Activated CD8-positive, alpha-beta memory T cell treated with anti-CD3 and anti-CD28 coated beads, Interleukin-2, amount 50 U/mL, for 24 hours (primary cell): ENCODE results near the gene CEP55.

Source experiments
- DNase-seq: peaks from one replicate; pipeline ENCODE4 v3.0.0-alpha.2; 2020; ENCODE audit errors: extremely low read depth

Gene CEP55

DNA sequence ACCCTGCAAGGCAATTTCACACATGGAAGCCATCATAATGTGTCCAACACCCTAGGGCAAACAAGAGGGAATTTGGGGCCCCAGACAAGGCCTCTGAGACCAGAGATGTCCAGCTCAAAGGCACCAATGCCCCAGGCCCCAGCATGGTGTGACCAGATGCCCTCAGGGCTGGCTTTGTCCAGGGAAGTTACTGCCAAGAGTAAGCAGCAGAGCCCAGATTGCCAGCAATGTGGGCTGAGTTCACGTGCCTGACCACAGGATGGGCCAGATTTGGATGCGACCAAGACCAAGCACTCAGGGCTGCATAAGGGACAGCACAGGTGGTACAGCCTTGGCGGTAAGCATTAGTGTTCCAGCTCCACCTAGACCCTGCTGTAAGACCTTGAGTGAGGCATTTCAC is 27.0 kb upstream of the CEP55 start:
- no peak for DNase-seq

DNA sequence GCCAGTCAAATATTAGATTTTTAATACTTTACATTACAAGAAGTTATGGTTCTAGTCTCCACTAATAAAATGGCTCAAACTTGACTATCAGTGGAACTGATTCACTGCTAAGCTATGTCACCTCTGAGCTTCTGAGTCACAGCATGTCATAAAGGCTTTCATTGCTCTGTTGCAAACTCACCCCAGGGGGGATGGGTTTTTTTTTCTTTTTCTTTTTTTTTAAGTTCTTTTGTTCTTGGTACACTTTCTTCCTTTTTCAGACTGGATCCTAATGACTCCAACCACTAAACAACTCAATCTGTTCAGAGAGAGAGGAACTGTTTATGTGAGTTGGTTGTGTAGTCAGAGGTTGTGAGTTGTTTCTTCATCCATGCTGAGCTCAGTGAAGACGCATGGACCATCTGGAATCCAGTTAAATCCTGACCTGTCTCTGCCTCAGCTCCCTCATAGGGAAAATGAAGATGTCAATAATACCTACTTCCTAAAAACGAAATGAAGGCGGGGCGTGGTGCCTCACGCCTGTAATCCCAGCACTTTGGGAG is 25.2 kb upstream of the CEP55 start:
- DNase-seq, result no peak

DNA sequence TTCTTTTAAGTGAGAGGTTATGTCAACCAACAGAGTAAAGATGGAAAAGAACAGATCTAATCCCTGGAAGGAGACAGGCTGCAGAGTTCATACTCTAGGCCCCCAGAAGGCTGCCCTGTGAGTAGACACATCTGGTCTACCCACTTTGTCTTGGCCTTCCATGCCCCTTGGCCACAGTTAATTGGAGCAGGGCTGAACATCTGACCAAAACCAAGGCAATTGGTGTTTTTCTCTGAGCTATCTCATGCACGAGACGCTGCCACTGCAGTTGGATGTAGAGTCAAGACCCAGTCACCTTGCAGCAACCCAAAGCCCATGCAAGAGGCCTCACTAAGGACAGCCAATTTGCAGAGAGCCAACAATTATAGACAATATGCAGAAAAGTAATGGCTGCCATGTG is 23.3 kb upstream of the CEP55 start:
- DNase-seq, result no peak

- no peak for DNase-seq
These were observed 22.5 kb upstream of the CEP55 start for GRCh38 chr10:93473804-93474472.

GRCh38 chr10:93475227-93475626 is 21.2 kb upstream of the CEP55 start:
- no peak for DNase-seq

- no peak for DNase-seq
These were observed 20.5 kb upstream of the CEP55 start for GRCh38 chr10:93475871-93476270.

GRCh38 chr10:93476756-93477155 is 19.7 kb upstream of the CEP55 start:
- no peak for DNase-seq

DNA sequence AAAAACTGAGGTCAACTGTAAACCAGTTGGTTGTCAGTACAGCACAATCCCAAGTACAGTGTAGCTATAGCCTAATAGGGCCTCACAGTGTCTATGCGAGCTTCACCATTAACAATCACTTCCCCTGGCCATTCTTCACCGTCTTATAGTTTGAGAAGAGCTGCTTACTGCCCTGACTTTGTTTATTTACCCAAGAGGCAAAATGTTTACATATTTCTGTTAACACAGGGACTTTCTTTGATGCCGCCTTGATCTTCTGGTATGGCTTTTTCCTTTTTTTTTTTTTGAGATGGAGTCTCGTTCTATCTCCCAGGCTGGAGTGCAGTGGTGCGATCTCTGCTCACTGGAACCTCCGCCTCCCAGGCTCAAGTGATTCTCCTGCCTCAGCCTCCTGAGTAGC is 17.5 kb upstream of the CEP55 start:
- DNase-seq, result no peak

- DNase-seq, result no peak
These were observed 14.7 kb upstream of the CEP55 start for GRCh38 chr10:93481637-93482144.

- peak; percentile 20 for DNase-seq
These were observed 14.1 kb upstream of the CEP55 start, which contains the start of gene MYOF for GRCh38 chr10:93482145-93482834. Gene MYOF (minus strand): TSS chr10:93482334. CDS start chr10:93482194, 140 bp downstream.

GRCh38 chr10:93485690-93486089 is 10.7 kb upstream of the CEP55 start:
- no peak for DNase-seq

DNA sequence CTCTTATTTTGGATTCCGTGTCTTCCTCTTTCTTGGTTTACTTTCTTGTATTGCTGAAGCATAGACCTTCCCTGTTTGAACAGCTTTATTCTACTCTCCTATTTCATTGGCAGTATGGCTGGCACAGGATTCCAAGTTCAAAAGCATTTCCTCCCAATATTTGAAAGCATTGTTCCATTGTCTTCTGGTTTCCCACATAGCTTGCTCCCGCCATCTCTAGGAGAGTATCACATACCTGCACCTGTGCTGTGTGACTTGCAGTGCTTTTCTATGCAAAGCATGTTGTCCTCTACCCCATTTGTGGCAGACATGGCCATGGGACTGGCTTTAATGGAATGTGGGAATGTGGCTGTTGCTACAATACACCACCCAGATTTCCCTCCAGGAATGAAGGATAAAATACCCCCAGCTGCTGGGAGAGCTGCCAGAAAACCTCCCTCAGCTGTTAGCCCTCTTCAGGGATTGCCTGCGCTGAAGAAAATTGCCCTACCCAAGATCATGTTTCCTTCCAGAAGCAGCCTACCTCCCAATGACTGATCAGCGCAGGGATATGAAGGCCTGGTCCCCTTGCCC is 7.4 kb upstream of the CEP55 start:
- no peak for DNase-seq

DNA sequence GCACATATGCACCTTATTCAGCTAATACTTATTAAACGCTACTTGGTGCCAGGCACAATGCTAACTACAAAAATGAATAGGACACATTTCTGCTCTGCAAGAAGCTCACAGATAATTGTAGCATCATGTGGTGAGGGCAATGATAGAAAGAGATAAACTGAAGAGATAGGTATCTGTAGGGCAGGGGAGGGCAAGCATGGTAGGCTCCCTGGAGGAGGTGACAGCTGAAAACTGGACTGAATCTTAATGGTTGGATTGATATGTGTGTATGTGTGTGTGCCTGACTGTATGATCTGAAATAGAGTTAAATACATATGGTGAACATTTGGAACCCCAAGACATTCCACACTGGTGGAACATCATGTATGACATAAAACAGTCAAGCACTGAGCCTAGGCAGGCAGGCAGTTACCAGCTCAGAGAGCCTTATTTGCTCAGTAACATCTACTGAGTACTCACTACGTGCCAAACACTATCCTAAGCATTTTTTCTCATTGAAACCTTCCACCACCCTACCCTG is 4.8 kb upstream of the CEP55 start:
- no peak for DNase-seq

- no peak for DNase-seq
These were observed 3.2 kb upstream of the CEP55 start for GRCh38 chr10:93493162-93493561.

- DNase-seq, result no peak
These were observed 1.9 kb upstream of the CEP55 start for GRCh38 chr10:93494494-93494893.

DNA sequence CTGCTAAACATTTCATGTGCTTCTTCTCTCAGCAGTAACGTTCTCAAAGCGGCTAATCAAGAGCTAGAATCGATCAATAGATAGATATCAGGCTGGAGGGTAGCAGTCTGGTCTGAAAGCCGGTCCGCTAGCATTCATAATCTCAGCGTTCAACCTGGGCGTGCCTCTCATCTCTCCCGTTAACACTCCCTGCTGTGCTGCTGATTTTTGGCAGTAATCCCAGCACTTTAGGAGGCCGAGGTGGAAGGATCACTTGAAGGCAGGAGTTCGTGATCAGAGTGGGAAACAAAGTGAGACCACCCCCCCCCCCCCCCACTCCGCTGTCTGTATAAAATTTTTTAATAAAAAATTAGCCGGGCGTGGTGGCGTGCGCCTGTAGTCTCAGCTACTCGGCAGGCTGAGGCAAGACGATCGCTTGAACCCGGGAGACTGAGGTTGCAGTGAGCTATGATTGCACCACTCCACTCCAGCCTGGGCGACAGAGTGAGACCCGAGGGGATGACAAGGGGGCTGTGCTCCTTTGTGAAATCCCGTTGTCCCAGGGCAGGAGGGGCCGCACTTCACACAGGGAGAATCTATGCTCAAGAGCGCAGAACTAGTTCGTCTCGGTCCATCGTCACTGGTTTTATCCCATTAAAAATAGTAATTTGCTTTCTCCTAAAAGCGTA is 624 bp upstream of the CEP55 start:
- no peak for DNase-seq

DNA sequence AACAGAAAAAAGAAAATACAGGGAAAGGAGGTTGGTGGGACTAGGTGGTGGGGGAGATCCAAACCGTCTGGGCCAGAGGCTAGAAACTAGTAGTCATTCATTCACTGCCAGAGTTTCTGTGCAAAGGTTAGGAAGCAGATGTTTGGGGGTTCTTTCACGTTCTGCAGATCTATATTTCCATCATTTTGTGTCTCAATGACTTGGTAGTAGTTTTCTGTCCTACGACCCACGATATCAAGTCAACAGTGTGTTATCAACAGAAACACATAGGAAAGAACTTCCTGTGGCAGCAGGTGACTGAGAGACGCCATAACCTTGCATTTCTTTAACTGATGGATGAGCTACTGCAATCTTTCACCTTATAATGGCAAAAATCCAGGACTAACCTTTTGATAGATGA is 1.8 kb downstream of the CEP55 start:
- DNase-seq, result no peak

DNA sequence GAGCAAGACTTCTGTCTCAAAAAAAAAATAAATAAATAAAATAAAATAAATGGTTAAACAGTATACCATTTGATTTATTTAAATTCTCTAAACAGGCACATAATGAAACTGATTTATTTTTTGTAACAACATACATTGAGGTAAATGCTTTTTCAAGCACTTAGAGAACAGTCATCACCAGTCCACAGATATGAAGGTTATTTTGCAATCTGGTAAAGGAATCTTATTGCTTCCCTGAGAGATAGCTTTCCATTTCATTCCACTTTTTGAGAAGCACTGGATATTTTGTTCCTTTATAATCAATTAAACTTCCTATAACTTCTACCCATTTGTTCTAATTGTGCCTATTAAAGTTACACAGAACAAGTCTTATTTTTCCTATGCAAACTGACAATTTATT is 5.2 kb downstream of the CEP55 start:
- DNase-seq, result no peak

GRCh38 chr10:93503075-93503474 is 6.7 kb downstream of the CEP55 start:
- DNase-seq, result no peak

- no peak for DNase-seq
These were observed 8.7 kb downstream of the CEP55 start for GRCh38 chr10:93505075-93505474.

DNA sequence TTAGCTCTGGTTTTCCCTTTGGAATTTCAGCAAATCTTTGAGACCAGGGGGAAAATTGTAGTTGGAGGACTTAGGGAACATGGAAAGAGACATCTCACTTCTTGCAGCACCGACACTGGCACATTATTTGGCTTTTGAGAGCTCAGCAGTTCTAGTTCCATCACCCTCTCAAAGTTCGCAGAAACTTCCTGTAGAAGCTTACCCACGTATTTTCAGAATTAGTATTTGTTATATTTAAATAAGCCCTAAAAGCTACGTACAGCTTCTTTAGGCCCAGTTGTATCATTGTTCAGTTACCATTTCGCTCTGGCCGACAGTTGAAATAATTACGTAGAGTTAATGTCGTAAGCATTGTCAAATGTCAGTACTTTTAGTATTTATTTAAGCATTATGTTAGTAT is 13.4 kb downstream of the CEP55 start:
- DNase-seq, result no peak

DNA sequence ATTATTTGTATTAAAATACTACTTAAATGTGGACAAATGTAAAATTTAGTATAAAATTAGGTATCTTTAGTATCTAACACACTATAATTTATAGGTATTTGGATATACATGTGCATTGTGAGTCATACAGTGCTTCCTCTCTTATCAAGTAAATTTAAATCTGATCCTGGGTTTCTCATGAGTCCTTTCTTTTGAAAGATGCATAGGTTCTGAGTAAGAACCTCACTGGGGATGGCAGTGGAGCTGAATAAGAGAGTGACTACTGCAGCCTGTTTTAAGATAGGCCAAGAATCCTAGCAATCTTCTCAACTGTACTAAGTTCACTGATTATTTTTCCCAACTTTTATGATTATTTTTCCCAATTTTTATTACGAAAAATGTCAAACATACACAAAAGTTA is 16.2 kb downstream of the CEP55 start:
- no peak for DNase-seq
